Measurements from ENCODE around the gene SNX30.

DNA sequence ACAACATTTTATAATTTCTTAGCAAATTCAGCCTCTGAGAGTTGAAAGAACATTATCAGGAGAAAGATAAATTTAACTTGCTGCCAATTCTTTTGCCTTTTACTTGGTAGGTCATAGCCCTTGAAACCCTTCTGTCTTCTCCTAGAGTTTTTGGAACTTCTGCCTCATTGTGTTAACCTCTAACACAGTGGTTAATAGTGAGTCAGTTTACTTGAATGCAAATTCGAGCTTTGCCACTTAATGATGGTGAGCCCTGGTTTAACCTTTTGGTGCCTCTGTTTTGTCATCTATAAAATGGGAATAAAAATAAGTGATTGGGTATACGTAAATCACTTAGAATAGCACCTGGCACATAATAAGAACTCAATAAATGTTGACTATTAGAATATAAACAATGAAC lies 30.9 kb upstream of the SNX30 start:
- no peak for TF ChIP-seq NFRKB (IDR thresholded peaks at IDR 0.05)
- TF ChIP-seq FOXA1 (IDR thresholded peaks at IDR 0.05) = no peak

Data from HEK293T (cell line).